PC-9 (cell line): ENCODE data around the gene MCM7. TPM values are rescaled to one million over a fixed set of nuclear protein-coding genes. Genes with fewer than 3 reads are reported as not detected.

Experiments
- BruUV-seq: library from RNA; stranded (reverse); fragments of 400-500 nt; replicated peaks from 2 replicates; lab custom pipeline; 2021; lab: Mats Ljungman, UMichigan
- CTCF ChIA-PET: fragments of 300-600 bp; sonication (Branson Sonifier 250); formaldehyde crosslinking; loops from one replicate; lab custom pipeline; 2022; ENCODE audit warnings: antibody characterized with exemption; lab: Charles Lee
- POLR2A ChIA-PET: fragments of 300-600 bp; sonication (Branson Sonifier 250); formaldehyde crosslinking; loops from one replicate; lab custom pipeline; 2022; ENCODE audit warnings: antibody characterized with exemption; ENCODE audit not compliant: unreplicated experiment; lab: Charles Lee
- DNase-seq, 2 experiments: peaks; one replicate each; pipeline versions ENCODE4 v3.0.0 to v3.0.0-alpha.2; 2015 to 2022; ENCODE audit warnings: mixed read lengths in 1 of 2
- H2AFZ ChIP-seq: fragments of 200-600 bp; sonication (generic); 2 replicates; pipeline ENCODE4 v1.8.1; 2017; ENCODE audit warnings: antibody characterized with exemption
- H3F3A ChIP-seq: fragments of 200-600 bp; sonication (generic); 2 replicates; pipeline ENCODE4 v1.8.1; 2017; ENCODE audit warnings: antibody characterized with exemption, mild to moderate bottlenecking, low read depth; ENCODE audit not compliant: insufficient read depth
- H3K27ac ChIP-seq: fragments of 200-600 bp; sonication (generic); 2 replicates; pipeline ENCODE4 v1.6.1; 2016; ENCODE audit warnings: mixed run types
- H3K27me3 ChIP-seq: fragments of 200-600 bp; sonication (generic); 2 replicates; pipeline ENCODE4 v1.6.1; 2016; ENCODE audit warnings: low read depth, mixed run types; ENCODE audit not compliant: insufficient read depth
- H3K36me3 ChIP-seq: fragments of 200-600 bp; sonication (generic); 2 replicates; pipeline ENCODE4 v1.6.1; 2016; ENCODE audit warnings: low read depth, mixed run types
- H3K4me1 ChIP-seq: fragments of 200-600 bp; sonication (generic); replicated peaks from 2 replicates; pipeline ENCODE4 v1.6.1; 2016; ENCODE audit warnings: mixed run types; ENCODE audit not compliant: insufficient read depth
- H3K4me2 ChIP-seq: fragments of 200-600 bp; sonication (generic); 2 replicates; pipeline ENCODE4 v1.6.1; 2017; ENCODE audit warnings: mixed run types
- H3K4me3 ChIP-seq: fragments of 200-600 bp; sonication (generic); 2 replicates; pipeline ENCODE4 v1.6.1; 2016; ENCODE audit warnings: mixed run types
- H3K79me2 ChIP-seq: fragments of 200-600 bp; sonication (generic); 2 replicates; pipeline ENCODE4 v1.6.1; 2017; ENCODE audit warnings: low read depth, mixed run types
- H3K9me2 ChIP-seq: fragments of 200-600 bp; sonication (generic); 2 replicates; pipeline ENCODE4 v1.8.1; 2017; ENCODE audit warnings: mild to moderate bottlenecking; ENCODE audit not compliant: insufficient read depth
- H3K9me3 ChIP-seq: fragments of 200-600 bp; sonication (generic); 2 replicates; pipeline ENCODE4 v1.8.1; 2016; ENCODE audit warnings: low read depth; ENCODE audit not compliant: insufficient read depth
- H4K20me1 ChIP-seq: fragments of 200-600 bp; sonication (generic); 2 replicates; pipeline ENCODE4 v1.8.1; 2017; ENCODE audit not compliant: insufficient read depth
- CTCF ChIP-seq: fragments of 200-600 bp; sonication (generic); conservative IDR thresholded peaks from 2 replicates; pipeline ENCODE4 v1.6.1; 2017; ENCODE audit warnings: mixed run types, antibody characterized with exemption, mild to moderate bottlenecking, moderate library complexity
- EZH2 ChIP-seq: fragments of 200-600 bp; sonication (generic); IDR thresholded peaks from 2 replicates; pipeline ENCODE4 v1.8.0; 2017; ENCODE audit warnings: antibody characterized with exemption, low read depth
- intact Hi-C: fragments of 100-400 bp; cut with micrococcal nuclease; formaldehyde crosslinking; loops from one replicate; pipeline ENCODE4 v1.10.0; 2022; ENCODE audit not compliant: unreplicated experiment
- total RNA-seq: library from RNA; stranded (reverse); gene quantifications from 2 replicates; pipeline ENCODE4 v1.2.3, GENCODE V29; 2021

Gene MCM7
- total RNA-seq, 1 experiment from 2014 or later: 238 TPM

- POLR2A ChIA-PET: no interaction called here
- Histone ChIP-seq H3K36me3 (no peaks in the 10 kb centered on the region), H2AFZ (peak overlapping the region; percentile 89), H3F3A (no peaks in the 10 kb centered on the region; the same call in 1 of the 2 replicates), H3K4me2 (peak overlapping the region; percentile 87), H3K9me3 (no peaks in the 10 kb centered on the region), H4K20me1 (no peaks in the 10 kb centered on the region), H3K27me3 (no peaks in the 10 kb centered on the region), H3K4me3 (peak overlapping the region; percentile 76), H3K27ac (no peak overlapping the region; the same call in 1 of the 2 replicates), H3K9me2 (no peaks in the 10 kb centered on the region), H3K4me1 (peaks cover 5% of the 10 kb centered on the region; the same call in 1 of the 2 replicates), H3K79me2 (no peaks in the 10 kb centered on the region)
- no peak for TF ChIP-seq CTCF
- no peak for TF ChIP-seq EZH2
- TSS peak; percentile 44 for BruUV-seq
- CTCF ChIA-PET: no interaction called here
- no peak for DNase-seq
- intact Hi-C loops: loop anchor here (1.0 kb wide), 1 partner anchor 17 kb away; the partner anchor contains the start of genes AP4M1 and MCM7
Observed at GRCh38 chr7:100118388-100119071, 17.3 kb upstream of the MCM7 start.

- Histone ChIP-seq H3F3A (no peaks in the 10 kb centered on the region; the same call in 1 of the 2 replicates), H3K9me2 (no peaks in the 10 kb centered on the region), H3K4me3 (no peak overlapping the region), H2AFZ (no peak overlapping the region), H3K79me2 (no peaks in the 10 kb centered on the region), H3K36me3 (no peaks in the 10 kb centered on the region), H3K4me1 (no peaks in the 10 kb centered on the region; the same call in 1 of the 2 replicates), H4K20me1 (no peaks in the 10 kb centered on the region), H3K9me3 (no peaks in the 10 kb centered on the region), H3K27me3 (no peaks in the 10 kb centered on the region), H3K4me2 (no peak overlapping the region), H3K27ac (no peak overlapping the region)
- ChIA-PET POLR2A (no interaction called here), CTCF (no interaction called here)
- no TSS peak for BruUV-seq
- no peak for DNase-seq
- TF ChIP-seq CTCF: no peak
- TF ChIP-seq EZH2: no peak
- intact Hi-C loops: no loop called here
Observed at GRCh38 chr7:100115026-100115425, 13.8 kb upstream of the MCM7 start.

GRCh38 chr7:100111914-100112313 lies 10.7 kb upstream of the MCM7 start:
- Histone ChIP-seq H3K9me3 (no peaks in the 10 kb centered on the region), H3K4me3 (no peak overlapping the region), H2AFZ (no peak overlapping the region), H3K79me2 (no peaks in the 10 kb centered on the region), H3K36me3 (peaks cover 4% of the 10 kb centered on the region), H3K4me2 (no peak overlapping the region), H4K20me1 (no peaks in the 10 kb centered on the region), H3K27me3 (no peaks in the 10 kb centered on the region), H3K27ac (no peak overlapping the region), H3K9me2 (no peaks in the 10 kb centered on the region), H3F3A (no peaks in the 10 kb centered on the region; the same call in 1 of the 2 replicates), H3K4me1 (no peaks in the 10 kb centered on the region)
- no TSS peak for BruUV-seq
- intact Hi-C loops: no loop called here
- no peak for TF ChIP-seq EZH2
- no peak for TF ChIP-seq CTCF
- ChIA-PET CTCF (interaction anchor here (0.6 kb wide), 1 partner anchor 9 kb away, joined by 6 read pairs; no protein-coding TSS in a partner anchor), POLR2A (no interaction called here)
- no peak for DNase-seq
